SK-N-SH treated with all-trans-retinoic acid at 6 μM for 48 hours (cell line): ENCODE results near the gene GRK5.
A peak's percentile ranks its signal among the peaks of the same experiment; 100 is the strongest.

Source experiments
- ATAC-seq: fragments of 200-7000 bp; cut with Tn5 transposase; 3 replicates; pipeline ENCODE4 v1.9.1; 2020; ENCODE audit warnings: mild to moderate bottlenecking, moderate library complexity
- ARNTL ChIP-seq: fragments of 450-650 bp; formaldehyde crosslinking; IDR thresholded peaks from 2 replicates; pipeline ENCODE4 v1.5.0; 2020; ENCODE audit warnings: low read depth, mild to moderate bottlenecking, moderate library complexity, borderline replicate concordance
- BACH2 ChIP-seq: fragments of 250-450 bp; sonication (Bioruptor Pico); IDR thresholded peaks from 2 replicates; pipeline ENCODE4 v1.9.0; 2021; ENCODE audit warnings: mild to moderate bottlenecking, borderline replicate concordance
- CSDC2 ChIP-seq: fragments of 250-450 bp; sonication (Bioruptor Pico); IDR thresholded peaks from 2 replicates; pipeline ENCODE4 v1.5.0; 2020; ENCODE audit warnings: mild to moderate bottlenecking, moderate library complexity
- GLIS3 ChIP-seq: fragments of 250-450 bp; sonication (Bioruptor Pico); IDR thresholded peaks from 2 replicates; pipeline ENCODE4 v1.5.0; 2020; ENCODE audit warnings: mild to moderate bottlenecking, moderate library complexity
- ISL1 ChIP-seq: fragments of 250-450 bp; sonication (Bioruptor Pico); IDR thresholded peaks from 2 replicates; pipeline ENCODE4 v2.1.2; 2022; ENCODE audit warnings: mild to moderate bottlenecking, moderate library complexity
- PPARA ChIP-seq: fragments of 250-450 bp; sonication (Bioruptor Pico); IDR thresholded peaks from 2 replicates; pipeline ENCODE4 v1.5.0; 2020; ENCODE audit warnings: mild to moderate bottlenecking, borderline replicate concordance
- RARB ChIP-seq: fragments of 250-450 bp; sonication (Bioruptor Pico); IDR thresholded peaks from 2 replicates; pipeline ENCODE4 v1.8.0; 2021; ENCODE audit warnings: mild to moderate bottlenecking, moderate library complexity
- SNAI2 ChIP-seq: fragments of 250-450 bp; sonication (Bioruptor Pico); IDR thresholded peaks from 2 replicates; pipeline ENCODE4 v1.5.0; 2020; ENCODE audit warnings: mild to moderate bottlenecking, moderate library complexity
- TCF4 ChIP-seq: fragments of 250-450 bp; sonication (Bioruptor Pico); IDR thresholded peaks from 2 replicates; pipeline ENCODE4 v1.8.0; 2021; ENCODE audit warnings: mild to moderate bottlenecking, moderate library complexity, borderline replicate concordance
- TOX ChIP-seq: fragments of 250-450 bp; sonication (Bioruptor Pico); IDR thresholded peaks from 2 replicates; pipeline ENCODE4 v1.8.0; 2021; ENCODE audit warnings: mild to moderate bottlenecking, moderate library complexity, borderline replicate concordance
- ZFP3 ChIP-seq: fragments of 250-450 bp; sonication (Bioruptor Pico); IDR thresholded peaks from 2 replicates; pipeline ENCODE4 v1.5.0; 2020; ENCODE audit warnings: mild to moderate bottlenecking, moderate library complexity
- ZNF70 ChIP-seq: fragments of 450-650 bp; formaldehyde crosslinking; IDR thresholded peaks from 2 replicates; pipeline ENCODE4 v1.5.0; 2020; ENCODE audit warnings: mild to moderate bottlenecking, moderate library complexity
- ZNF8 ChIP-seq: fragments of 450-650 bp; formaldehyde crosslinking; IDR thresholded peaks from 2 replicates; pipeline ENCODE4 v1.5.0; 2020; ENCODE audit warnings: mild to moderate bottlenecking, moderate library complexity
- TF ChIP-seq, protein P1 (sequence below): fragments of 250-450 bp; sonication (Bioruptor Pico); IDR thresholded peaks from 2 replicates; pipeline ENCODE4 v1.8.0; 2021; ENCODE audit warnings: low read depth, mild to moderate bottlenecking, moderate library complexity, borderline replicate concordance
- TF ChIP-seq, protein P2 (sequence below): fragments of 250-450 bp; sonication (Bioruptor Pico); IDR thresholded peaks from 2 replicates; pipeline ENCODE4 v1.5.1; 2020; ENCODE audit warnings: low read depth, mild to moderate bottlenecking, moderate library complexity
- TF ChIP-seq, protein P3 (sequence below): fragments of 250-450 bp; sonication (Bioruptor Pico); IDR thresholded peaks from 2 replicates; pipeline ENCODE4 v1.5.0; 2020; ENCODE audit warnings: mild to moderate bottlenecking, moderate library complexity
- TF ChIP-seq, protein P4 (sequence below): fragments of 250-450 bp; sonication (Bioruptor Pico); IDR thresholded peaks from 2 replicates; pipeline ENCODE4 v1.5.1; 2021; ENCODE audit warnings: mild to moderate bottlenecking, moderate library complexity

GRK5 gene

DNA sequence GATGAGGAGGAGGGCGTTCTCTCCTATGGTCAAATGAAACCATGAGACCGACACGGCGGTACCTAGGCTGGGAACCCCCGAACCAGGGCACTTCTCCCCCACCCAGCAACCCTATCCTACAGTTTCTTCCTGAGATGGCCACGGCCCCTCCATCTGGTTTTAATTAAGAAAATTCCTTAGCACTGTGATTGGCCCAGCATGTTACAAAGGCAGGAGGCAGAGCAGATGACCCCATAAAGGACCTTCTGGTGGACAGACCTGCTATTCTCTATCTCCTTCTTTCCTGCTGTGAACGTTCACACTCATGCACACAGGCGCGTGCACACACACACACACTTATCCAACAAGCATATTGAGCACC is 205.7 kb downstream of the GRK5 start:
- ATAC-seq: peak; percentile 72
- TF ChIP-seq, protein P1, sequence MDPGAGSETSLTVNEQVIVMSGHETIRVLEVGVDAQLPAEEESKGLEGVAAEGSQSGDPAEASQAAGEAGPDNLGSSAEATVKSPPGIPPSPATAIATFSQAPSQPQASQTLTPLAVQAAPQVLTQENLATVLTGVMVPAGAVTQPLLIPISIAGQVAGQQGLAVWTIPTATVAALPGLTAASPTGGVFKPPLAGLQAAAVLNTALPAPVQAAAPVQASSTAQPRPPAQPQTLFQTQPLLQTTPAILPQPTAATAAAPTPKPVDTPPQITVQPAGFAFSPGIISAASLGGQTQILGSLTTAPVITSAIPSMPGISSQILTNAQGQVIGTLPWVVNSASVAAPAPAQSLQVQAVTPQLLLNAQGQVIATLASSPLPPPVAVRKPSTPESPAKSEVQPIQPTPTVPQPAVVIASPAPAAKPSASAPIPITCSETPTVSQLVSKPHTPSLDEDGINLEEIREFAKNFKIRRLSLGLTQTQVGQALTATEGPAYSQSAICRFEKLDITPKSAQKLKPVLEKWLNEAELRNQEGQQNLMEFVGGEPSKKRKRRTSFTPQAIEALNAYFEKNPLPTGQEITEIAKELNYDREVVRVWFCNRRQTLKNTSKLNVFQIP: no peak
- TF ChIP-seq TCF4 (CRISPR knock-in tag): peak; percentile 82
- TF ChIP-seq, all 23 proteins: peak for 1

DNA sequence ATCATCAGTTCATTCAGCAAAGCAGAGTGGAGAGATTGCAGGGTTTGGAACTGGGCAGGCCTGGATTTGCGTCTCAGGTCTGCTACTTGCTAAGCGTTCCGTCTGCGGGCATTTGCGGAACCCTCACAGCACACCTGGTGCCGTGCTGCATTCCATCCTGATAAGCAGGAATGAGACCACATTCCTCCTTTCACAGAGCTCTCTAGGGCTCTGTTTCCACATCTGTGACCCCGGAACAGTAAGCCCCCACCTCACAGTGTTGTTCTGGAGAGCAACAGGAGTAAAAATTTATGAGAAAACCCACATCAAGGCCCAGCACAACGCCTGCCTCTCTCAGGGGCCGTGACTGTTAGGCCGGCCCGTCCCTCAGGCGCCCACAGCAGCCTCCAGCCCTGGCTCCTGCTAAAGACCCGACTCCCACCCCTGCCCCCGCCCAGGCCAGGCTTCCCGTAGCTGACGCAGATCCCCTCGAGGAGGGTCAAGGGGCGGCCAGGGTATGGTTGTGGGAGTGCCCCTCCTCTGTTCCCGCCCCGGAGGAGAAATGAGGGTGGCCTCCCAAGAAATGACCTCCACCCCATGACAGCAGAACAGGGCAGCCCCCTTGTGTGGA is 206.2 kb downstream of the GRK5 start:
- ATAC-seq: no peak
- TF ChIP-seq GLIS3: no peak
- TF ChIP-seq SNAI2 (CRISPR knock-in tag): no peak
- TF ChIP-seq ISL1 (CRISPR knock-in tag): no peak
- TF ChIP-seq ZFP3: no peak

DNA sequence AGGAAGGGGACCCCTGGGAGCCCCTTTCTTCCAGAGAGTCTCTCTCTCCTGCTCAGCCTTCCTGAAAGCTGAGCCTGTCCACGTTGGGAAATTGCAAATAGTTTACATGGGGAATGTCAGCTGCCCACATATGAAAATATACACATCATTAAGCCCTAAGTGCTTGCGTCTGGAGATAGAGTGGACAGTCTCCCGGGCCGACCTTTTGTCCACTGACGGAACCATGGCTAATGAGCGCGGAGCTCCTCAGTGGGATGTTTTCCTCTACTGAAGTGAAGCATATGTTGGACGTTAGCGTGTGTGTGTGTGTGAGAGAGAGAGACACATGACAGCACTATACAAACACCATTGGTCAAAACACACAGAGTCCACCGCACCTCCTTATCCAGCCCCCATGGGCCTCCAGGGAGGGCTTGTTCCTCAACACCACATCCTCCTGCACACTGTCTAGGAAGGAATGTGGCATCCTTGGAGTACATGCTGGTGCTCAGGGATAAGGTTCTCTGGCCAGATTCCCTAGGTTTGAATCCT is 206.8 kb downstream of the GRK5 start:
- TF ChIP-seq, protein P2, sequence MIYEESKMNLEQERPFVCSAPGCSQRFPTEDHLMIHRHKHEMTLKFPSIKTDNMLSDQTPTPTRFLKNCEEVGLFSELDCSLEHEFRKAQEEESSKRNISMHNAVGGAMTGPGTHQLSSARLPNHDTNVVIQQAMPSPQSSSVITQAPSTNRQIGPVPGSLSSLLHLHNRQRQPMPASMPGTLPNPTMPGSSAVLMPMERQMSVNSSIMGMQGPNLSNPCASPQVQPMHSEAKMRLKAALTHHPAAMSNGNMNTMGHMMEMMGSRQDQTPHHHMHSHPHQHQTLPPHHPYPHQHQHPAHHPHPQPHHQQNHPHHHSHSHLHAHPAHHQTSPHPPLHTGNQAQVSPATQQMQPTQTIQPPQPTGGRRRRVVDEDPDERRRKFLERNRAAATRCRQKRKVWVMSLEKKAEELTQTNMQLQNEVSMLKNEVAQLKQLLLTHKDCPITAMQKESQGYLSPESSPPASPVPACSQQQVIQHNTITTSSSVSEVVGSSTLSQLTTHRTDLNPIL (CRISPR knock-in tag): no peak
- no peak for TF ChIP-seq ZFP3
- TF ChIP-seq, protein P3, sequence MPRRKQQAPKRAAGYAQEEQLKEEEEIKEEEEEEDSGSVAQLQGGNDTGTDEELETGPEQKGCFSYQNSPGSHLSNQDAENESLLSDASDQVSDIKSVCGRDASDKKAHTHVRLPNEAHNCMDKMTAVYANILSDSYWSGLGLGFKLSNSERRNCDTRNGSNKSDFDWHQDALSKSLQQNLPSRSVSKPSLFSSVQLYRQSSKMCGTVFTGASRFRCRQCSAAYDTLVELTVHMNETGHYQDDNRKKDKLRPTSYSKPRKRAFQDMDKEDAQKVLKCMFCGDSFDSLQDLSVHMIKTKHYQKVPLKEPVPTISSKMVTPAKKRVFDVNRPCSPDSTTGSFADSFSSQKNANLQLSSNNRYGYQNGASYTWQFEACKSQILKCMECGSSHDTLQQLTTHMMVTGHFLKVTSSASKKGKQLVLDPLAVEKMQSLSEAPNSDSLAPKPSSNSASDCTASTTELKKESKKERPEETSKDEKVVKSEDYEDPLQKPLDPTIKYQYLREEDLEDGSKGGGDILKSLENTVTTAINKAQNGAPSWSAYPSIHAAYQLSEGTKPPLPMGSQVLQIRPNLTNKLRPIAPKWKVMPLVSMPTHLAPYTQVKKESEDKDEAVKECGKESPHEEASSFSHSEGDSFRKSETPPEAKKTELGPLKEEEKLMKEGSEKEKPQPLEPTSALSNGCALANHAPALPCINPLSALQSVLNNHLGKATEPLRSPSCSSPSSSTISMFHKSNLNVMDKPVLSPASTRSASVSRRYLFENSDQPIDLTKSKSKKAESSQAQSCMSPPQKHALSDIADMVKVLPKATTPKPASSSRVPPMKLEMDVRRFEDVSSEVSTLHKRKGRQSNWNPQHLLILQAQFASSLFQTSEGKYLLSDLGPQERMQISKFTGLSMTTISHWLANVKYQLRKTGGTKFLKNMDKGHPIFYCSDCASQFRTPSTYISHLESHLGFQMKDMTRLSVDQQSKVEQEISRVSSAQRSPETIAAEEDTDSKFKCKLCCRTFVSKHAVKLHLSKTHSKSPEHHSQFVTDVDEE: peak; percentile 26; the same call in 1 of the 2 replicates
- TF ChIP-seq, all 23 proteins: peak for 1
- no peak for ATAC-seq

DNA sequence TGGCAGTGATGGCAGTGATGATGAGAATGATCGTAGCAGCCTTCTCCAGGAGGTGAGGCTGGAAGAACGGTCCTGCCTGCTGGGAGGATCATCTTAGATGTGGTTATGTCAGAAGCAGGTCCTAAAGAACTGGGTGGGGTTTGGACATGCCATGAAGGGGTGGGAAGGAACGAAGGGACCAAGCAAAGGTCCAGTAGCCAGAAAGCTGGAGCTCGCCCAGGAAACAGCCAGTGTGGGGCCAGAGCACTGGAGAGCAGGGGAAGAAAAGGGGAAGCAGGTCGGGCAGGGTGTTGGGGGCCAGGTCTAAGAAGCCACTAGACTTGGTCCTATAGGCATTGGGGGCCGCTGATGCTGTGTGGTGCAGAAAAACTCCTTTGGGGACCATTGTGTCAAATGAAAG is 207.8 kb downstream of the GRK5 start:
- no peak for TF ChIP-seq TCF4 (CRISPR knock-in tag)
- TF ChIP-seq GLIS3: no peak
- TF ChIP-seq, protein P2 (CRISPR knock-in tag): no peak
- no peak for TF ChIP-seq ZNF70 (CRISPR knock-in tag)
- no peak for TF ChIP-seq PPARA
- TF ChIP-seq RARB (CRISPR knock-in tag): no peak
- no peak for TF ChIP-seq CSDC2 (CRISPR knock-in tag)
- TF ChIP-seq ISL1 (CRISPR knock-in tag): no peak
- TF ChIP-seq TOX: no peak
- no peak for TF ChIP-seq ZNF8 (CRISPR knock-in tag)
- TF ChIP-seq ARNTL (CRISPR knock-in tag): no peak
- TF ChIP-seq, protein P4, sequence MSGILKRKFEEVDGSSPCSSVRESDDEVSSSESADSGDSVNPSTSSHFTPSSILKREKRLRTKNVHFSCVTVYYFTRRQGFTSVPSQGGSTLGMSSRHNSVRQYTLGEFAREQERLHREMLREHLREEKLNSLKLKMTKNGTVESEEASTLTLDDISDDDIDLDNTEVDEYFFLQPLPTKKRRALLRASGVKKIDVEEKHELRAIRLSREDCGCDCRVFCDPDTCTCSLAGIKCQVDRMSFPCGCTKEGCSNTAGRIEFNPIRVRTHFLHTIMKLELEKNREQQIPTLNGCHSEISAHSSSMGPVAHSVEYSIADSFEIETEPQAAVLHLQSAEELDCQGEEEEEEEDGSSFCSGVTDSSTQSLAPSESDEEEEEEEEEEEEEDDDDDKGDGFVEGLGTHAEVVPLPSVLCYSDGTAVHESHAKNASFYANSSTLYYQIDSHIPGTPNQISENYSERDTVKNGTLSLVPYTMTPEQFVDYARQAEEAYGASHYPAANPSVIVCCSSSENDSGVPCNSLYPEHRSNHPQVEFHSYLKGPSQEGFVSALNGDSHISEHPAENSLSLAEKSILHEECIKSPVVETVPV: no peak
- TF ChIP-seq BACH2 (CRISPR knock-in tag): no peak
- TF ChIP-seq, protein P1: no peak
- TF ChIP-seq ZFP3: no peak
- no peak for ATAC-seq
